Erythroblast (primary cell): ENCODE measurements around the gene WNK1.
"Not testable (repeated sequence)": the region's sequence is repeated elsewhere in the genome, so short reads cannot be mapped to it uniquely, and the experiment has no call there.

Experiments used
- GATA1 ChIP-seq: IDR thresholded peaks from 2 replicates; pipeline ENCODE4 v1.6.1; 2011; ENCODE audit warnings: low read depth, mild to moderate bottlenecking, control low read depth, low read length, moderate library complexity
- POLR2A ChIP-seq: IDR thresholded peaks from 2 replicates; pipeline ENCODE4 v1.6.1; 2011; ENCODE audit warnings: mild to moderate bottlenecking, low read length

DNA sequence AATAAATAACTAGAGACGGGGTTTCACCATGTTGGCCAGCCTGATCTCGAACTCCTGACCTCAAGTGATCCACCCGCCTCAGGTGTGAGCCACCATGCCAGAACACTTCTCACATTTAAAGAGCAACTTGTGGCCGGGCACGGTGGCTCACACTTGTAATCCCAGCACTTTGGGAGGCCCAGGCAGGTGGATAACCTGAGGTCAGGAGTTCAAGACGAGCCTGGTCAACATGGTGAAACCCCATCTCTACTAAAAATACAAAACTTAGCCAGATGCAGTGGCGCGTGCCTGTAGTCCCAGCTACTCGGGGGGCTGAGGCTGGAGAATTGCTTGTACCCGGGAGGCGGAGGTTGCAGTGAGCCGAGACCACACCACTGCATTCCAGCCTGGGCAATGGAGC is 183.5 kb downstream of the WNK1 start:
- TF ChIP-seq POLR2A, GATA1: not testable (repeated sequence)
